HG03175 (cell line): Measurements from ENCODE around the gene EPHA3.

Source experiments
- ATAC-seq: cut with Tn5 transposase; IDR thresholded peaks from one replicate; pipeline ENCODE4 v1.9.1; 2021; ENCODE audit warnings: mild to moderate bottlenecking, moderate library complexity; ENCODE audit not compliant: unreplicated experiment

Gene EPHA3

GRCh38 chr3:89434621-89435380 is 327.4 kb downstream of the EPHA3 start:
- no peak for ATAC-seq

GRCh38 chr3:89436846-89437245 is 329.4 kb downstream of the EPHA3 start:
- no peak for ATAC-seq

GRCh38 chr3:89440386-89440785 is 333.0 kb downstream of the EPHA3 start:
- no peak for ATAC-seq

GRCh38 chr3:89441141-89441540 is 333.7 kb downstream of the EPHA3 start:
- no peak for ATAC-seq

GRCh38 chr3:89446593-89446992 is 339.2 kb downstream of the EPHA3 start:
- ATAC-seq: no peak

- no peak for ATAC-seq
Observed at GRCh38 chr3:89447243-89447642, 339.8 kb downstream of the EPHA3 start.

- ATAC-seq: no peak
Observed at GRCh38 chr3:89449086-89449485, 341.7 kb downstream of the EPHA3 start.

GRCh38 chr3:89452066-89452465 is 344.6 kb downstream of the EPHA3 start:
- ATAC-seq: no peak

- no peak for ATAC-seq
Observed at GRCh38 chr3:89455240-89455639, 347.8 kb downstream of the EPHA3 start.

- no peak for ATAC-seq
Observed at GRCh38 chr3:89467898-89468363, 360.5 kb downstream of the EPHA3 start.

GRCh38 chr3:89472101-89472500 is 364.7 kb downstream of the EPHA3 start:
- no peak for ATAC-seq

GRCh38 chr3:89474333-89475130 is 367.1 kb downstream of the EPHA3 start:
- ATAC-seq: no peak

GRCh38 chr3:89488800-89489580 is 381.6 kb downstream of the EPHA3 start:
- no peak for ATAC-seq

- ATAC-seq: no peak
Observed at GRCh38 chr3:89490129-89490528, 382.7 kb downstream of the EPHA3 start.

GRCh38 chr3:89494734-89495133 is 387.3 kb downstream of the EPHA3 start:
- ATAC-seq: no peak

- ATAC-seq: no peak
Observed at GRCh38 chr3:89503891-89504391, 396.5 kb downstream of the EPHA3 start.

- ATAC-seq: no peak
Observed at GRCh38 chr3:89504432-89504831, 397.0 kb downstream of the EPHA3 start.

GRCh38 chr3:89506462-89507103 is 399.2 kb downstream of the EPHA3 start:
- no peak for ATAC-seq

GRCh38 chr3:89521328-89521727 is 413.9 kb downstream of the EPHA3 start:
- ATAC-seq: no peak

- no peak for ATAC-seq
Observed at GRCh38 chr3:89522155-89522554, 414.7 kb downstream of the EPHA3 start.

GRCh38 chr3:89525609-89526008 is 418.2 kb downstream of the EPHA3 start:
- no peak for ATAC-seq
